ENCODE data around the gene IER5L.
"Not testable (repeated sequence)": the region's sequence is repeated elsewhere in the genome, so short reads cannot be mapped to it uniquely, and the experiment has no call there.

IER5L gene

DNA sequence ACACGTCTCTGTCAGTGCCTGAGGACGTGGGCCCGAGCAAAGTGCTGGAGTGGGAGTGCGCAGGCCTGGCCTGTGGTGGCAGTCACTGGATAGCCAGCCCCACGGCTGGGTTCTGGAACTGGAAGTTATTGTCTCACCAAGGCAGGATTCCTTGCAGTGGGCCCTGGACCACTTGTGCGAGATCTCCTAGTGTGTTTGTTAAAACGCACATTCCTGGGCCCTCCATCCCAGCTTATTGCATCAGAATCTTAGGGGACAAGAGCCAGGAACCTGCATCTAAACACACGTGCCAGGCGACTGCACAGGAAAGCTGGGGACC, 40.0 kb downstream of the IER5L start:
- DNase-seq, result no peak

DNA sequence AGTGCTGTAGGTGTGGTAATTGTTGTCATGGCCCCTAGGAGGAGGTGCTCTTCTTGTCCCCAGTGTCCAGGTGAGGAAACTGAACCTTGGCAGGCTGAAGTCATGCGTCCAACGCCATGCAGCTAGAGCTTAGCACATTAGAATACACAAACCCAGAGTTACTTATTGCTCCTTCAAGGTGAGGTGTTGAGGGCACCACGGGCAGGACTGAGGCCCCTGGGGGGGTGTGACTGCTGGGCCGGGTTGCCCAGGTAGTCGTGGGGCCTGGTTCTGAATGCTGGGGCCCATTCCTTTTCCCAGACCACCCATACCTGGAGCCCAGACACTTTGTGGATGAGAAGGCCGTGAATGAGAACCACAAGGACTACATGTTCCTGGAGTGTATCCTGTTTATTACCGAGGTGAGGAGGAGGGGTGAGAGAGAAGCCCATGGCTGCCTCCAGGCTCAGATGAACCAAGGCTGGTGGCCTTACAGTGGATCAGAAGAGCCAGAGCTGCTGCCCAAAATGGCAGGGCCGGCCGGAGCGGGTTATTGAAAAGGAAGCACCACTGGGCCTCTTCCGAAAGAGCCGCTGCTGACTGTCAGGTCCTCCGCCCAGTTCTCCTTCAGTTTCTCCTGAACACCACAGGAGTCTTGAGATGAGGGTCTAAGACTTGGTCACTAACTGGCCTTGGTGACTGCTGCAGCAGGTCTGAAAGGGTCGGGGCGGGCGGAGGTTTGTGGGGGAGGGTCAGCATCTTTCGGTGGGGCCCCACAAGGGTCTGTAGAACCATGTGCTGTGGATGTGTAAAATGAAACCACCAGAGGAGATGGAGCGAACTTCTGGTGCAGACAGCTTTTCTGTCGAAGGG, 40.5 kb downstream of the IER5L start:
- DNase-seq, result no peak

DNA sequence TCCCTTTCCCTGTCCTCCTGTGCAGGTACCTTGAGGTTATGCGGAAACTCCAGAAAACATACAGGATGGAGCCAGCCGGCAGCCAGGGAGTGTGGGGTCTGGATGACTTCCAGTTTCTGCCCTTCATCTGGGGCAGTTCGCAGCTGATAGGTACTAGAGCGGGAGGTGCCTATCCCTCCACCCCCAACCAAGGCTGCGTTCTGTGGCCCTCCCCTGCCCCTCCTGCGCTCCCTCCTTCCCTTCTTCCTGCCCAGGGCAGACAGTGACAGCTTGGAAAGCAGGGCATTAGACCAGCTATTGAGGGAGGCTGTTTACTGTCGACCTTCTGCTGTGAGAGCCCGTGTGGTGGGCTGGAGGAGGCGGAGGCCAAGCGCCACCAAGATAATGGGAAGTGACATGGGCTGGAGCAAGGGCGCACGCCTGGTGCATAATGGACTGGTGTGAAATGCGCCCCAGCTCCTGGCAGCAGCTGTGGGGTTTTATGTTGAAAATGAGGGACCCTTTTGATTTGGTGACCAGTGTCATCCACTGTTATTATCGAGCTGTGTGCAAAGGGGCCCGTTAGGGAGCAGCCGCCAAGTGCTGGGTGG, 41.5 kb downstream of the IER5L start:
- DNase-seq, result no peak

DNA sequence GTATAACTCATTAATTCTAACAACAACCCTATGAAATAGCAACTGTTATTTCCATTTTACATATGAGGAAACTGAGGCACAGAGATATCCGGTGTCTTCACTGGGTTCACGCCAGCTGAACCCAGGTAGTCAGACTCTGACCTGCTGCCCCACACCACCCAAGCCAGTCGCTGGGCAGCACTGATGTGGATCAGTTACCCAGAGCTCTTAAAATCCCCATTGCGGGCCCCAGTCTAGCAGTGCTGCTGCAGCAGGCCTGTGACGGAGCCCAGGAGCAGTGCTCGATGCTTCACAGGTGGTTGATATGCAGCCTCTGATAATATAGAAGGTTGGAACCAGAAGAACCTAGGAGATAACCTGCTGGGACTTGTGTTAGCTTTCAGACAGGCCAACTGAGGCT, 42.6 kb downstream of the IER5L start:
- DNase-seq, result no peak

DNA sequence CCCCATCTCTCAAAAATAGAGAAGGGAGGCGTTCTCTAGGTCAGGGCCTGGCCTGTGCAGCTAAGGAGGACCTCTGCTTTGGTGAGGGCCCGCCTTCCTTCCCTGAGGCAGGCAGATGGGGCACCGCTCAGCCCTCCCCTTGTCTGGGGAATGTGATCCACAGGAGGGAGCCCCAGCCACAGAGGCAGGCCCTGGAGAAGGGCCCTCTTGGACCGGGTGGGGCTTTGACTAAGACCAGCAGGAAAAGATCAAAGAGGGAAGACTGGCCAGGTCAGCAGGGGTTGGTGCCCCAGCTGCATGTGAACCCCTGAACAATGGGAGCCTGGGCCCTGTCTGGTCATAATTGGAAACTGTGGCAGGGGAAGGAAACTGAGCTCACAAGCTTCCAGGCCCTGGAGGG, 45.0 kb downstream of the IER5L start:
- DNase-seq, result no peak

DNA sequence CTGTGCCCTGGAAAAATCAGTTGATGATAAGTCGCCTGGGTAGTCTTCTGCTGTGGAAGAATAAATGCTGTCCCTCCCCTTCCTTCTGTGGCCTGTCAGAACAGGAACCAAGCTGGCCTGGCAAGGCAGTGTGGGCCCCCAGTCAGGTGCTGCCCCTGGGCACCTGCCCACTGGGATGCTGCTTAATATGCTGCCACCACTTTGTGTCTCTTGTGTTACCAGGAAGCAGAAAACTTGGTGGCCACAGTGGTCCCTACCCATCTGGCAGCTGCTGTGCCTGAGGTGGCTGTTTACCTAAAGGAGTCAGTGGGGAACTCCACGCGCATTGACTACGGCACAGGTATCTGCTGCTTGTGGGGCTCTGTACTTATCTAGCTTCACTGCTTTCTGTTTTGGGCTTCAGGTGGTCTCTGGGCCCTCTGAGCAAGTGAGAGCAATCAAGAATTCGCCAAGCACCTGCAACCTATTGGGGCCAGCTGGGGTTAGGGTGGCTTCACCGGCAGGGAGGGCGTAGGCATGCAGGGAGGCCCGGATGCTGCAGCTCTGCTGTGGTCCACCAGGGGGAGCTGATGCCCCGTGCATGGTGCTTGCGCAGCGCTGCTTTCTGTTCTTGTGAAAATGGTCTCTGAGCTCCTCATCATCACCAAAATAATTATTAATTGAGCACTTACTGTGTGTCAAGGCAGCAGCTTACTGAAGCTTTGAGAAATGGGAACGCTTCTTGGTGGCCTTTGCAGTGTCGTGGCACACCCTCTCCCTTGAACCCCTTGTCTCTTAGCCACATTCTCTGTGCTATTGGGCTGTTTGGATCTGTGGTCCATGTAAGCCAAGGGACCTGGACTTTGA, 46.5 kb downstream of the IER5L start:
- peak; percentile 44 for DNase-seq

DNA sequence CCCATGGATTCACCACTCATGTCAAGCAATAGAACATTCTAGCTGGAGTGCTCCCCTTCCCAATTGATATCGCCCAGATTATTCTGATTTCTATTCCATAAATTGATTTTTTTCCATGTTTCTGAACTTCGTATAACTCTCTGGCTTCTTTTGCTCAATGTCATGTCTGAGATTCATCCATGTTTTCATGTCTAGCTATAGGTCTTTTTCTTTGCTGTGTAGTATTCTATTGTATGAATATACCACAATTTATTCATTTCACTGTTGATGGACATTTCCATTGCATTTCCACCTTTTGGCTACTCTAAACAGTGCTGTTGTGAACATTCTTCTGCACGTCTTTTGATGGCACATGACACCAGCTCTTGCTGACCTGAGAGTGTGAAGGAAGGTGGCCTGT, 47.3 kb downstream of the IER5L start:
- no peak for DNase-seq

DNA sequence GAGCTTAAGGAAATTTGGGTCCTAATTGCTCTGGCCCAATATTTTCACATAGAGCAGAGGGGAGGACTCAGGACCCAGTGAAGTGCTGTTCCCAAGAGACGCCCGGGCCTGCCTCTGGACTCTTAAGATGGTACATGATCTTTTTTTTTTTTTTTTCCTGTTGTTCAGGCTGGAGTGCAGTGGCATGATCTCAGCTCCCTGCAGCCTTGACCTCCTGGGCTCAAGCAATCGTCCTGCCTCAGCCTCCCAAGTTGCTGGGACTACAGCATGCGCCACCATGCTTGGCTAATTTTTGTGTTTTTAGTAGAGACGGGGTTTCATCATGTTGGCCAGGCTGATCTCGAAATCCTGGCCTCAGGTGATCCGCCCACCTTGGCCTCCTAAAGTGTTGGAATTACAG, 47.8 kb downstream of the IER5L start:
- not testable (repeated sequence) for DNase-seq

DNA sequence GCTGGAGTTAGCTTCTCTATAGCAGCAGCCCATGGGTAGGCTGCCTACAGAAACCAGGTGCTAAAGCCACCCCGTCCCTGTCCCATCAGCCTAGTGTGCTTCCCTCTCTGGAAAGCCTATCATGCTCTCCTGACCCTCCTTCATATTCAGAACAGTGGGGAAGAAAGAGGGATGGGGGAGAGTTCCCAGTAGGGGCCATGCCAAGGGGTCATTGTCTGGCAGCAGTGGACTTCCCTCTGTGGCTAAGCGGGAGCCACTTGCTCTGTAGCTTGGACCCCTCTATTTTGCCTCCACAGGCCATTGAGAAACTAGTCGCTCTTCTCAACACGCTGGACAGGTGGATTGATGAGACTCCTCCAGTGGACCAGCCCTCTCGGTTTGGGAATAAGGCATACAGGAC, 49.4 kb downstream of the IER5L start:
- no peak for DNase-seq

DNA sequence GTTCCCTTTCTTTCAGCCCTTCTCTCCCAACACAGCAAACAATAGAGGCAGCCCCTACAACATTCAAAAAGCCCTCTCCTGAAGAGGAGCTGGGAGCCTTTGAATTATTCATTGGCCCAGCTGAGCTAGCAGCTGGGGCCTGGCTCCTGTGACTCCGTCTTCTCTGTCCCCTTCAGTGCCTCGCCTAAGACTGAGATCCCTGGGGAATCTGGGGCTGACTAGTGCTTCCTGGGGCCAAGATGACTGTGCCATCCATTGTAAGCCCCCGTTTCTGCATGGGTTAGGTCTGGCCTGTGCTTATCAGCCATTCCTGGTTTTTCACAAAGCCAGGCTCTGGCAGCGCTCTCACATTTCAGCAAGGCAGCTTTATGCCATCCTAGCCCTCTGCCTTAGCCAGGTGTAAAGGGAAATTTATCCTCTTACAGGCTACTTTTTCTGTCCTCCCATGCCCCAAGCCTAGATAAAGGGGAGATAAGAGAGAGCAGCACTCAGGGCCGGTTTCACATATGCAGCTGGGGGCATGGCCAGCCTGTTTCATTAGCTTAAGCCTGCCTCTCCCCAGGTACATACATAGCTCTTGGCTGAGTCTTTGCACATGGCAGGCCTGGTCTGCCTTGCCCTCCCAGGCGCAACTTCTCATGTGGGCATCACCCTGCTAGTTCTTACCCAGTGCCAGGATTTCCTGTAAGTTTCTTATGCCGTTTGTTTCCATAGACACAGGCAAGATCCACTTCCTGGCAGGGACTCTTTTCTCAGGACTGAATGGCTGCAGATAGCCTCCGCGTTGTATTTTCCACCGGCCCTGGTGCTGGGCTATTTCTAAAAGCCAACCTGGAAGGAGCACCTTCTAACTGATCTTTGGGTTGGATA, 51.1 kb downstream of the IER5L start:
- no peak for DNase-seq
